HG02938 (cell line): ENCODE data around the gene F2RL1.
"Not testable (repeated sequence)": the region's sequence is repeated elsewhere in the genome, so short reads cannot be mapped to it uniquely, and the experiment has no call there.

Experiments used
- ATAC-seq: cut with Tn5 transposase; IDR thresholded peaks from one replicate; pipeline ENCODE4 v1.9.1; 2021; ENCODE audit warnings: mild to moderate bottlenecking, moderate library complexity; ENCODE audit not compliant: unreplicated experiment

The F2RL1 gene

DNA sequence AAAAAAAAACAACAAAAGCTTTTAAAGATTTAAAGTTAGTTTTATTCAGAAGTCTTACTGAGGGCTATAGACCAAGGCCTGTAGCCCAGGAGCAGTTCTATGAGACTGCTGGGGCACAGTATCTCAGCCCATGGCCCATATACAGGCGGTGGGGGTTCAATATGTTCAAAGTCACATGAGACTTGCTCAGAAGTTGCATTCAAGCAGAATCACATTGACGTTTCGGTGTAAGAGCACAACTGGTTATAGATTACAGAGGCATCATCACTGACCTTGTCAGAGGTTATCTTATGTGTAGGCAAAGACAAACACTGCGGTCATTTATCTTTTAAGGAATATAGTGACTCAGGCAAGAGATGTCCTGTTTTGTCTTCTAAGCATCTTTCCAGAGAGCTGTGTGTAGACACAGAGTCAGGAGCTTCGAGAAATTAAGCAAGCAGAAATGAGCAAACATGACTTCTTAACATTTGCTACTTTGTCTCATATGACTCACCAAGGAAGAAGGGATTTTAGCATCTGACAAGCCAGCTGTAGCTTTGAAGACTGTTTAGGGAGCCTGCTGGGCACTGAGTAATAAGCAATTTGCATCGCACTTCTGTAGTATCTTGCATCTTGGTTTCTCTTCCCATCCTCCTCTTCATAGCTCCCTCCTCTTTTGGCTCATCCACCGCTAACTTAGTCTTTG, 12.9 kb upstream of the F2RL1 start:
- ATAC-seq, result no peak

DNA sequence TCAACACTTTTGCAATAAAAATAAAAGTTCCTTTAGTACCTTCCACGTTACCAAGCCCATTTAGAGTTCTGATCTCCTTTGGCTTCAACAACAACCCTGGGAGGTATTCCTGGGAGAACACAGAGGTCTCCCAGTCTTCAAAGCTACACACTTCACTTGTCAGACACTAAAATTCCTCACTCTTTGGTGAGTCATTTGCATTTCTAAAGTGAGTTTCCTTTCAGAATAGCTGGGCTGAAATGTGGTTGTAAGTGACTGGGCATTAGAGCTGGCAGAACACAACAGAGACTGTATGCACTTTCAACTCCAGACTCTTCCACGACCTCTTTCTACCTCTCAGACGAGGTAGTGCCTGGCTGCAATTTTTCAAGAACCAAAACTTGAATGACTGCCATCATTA, 11.5 kb upstream of the F2RL1 start:
- no peak for ATAC-seq

DNA sequence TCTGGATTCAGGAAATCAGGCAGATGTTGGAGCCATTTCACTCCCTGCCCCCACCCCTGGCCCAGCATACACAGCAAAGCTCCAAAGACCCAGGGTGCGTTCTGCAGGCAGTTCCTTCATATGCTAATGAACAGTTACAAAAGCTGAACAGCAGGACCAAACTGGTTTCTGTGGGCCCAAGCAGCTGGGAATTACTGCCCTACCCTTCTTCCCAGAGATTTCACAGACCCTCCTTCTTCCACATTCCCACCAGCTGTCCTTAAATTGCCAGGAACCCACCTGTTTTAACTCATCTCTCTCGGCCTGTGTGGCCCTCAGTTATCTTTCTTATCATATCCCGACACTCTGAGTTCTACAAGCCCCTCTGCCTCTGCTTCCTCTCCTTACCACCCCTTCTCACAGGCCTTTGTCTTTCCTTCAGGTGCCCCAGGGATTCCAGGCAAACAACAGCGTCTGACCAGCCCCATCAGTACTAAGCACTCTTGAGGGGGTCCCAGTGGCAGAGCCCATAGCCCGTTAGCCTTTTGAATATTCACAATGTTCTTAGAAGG, 10.6 kb upstream of the F2RL1 start:
- no peak for ATAC-seq

DNA sequence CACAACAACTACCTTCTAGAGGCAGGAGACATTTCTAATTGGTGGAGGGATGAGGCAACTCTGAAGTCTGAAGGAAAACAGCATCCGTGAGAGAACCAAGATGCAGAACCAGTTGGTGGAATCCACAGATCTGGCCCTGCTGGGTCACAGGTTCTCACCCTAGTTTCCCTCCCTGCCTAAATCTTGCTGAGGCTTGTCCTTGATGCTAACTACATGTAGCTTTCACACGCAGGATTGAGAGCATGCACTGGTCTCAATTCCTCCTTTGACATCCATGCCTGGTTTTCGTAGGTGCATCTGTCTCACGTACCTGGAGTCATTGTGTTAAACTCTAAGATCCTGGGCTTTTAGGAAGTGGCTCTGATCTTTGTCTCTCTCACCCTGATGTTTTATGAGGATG, 9.7 kb upstream of the F2RL1 start:
- ATAC-seq, result no peak

DNA sequence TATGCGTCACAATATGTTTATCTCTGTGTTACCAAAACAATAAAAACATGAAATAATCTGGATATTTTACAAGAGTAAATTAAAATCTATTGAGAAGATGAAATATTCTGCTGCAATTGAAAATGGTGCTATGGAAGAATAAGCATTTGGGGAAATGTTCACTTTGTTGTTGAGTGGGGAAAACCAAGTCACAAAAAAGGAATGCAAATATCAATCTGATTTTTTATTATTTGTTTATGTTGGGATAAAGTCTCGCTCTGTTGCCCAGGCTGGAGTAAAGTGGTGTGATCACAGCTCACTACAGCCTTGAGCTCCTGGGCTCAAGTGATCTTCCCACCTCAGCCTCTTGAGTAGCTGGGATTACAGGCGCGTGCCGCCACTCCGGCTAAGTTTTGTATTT, 8.6 kb upstream of the F2RL1 start:
- no peak for ATAC-seq

DNA sequence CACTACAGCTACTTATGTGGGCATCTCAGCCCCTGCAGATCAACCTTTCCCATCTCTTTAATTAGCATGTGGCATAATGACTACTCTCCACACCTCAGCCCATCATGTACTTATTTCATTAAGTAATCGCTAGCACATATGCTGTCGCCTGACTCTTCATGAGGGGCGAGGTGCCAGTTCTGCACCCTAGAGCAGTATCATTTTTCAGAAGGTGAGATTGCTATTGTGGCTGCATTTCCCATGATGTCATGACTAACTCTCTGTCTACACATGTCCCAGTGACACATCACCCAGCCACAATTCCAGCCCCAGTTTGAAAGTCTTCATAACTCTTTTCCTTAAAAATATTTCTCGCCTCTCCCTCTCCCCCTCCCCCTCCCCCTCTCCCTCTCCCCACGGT, 7.6 kb upstream of the F2RL1 start:
- ATAC-seq, result no peak

DNA sequence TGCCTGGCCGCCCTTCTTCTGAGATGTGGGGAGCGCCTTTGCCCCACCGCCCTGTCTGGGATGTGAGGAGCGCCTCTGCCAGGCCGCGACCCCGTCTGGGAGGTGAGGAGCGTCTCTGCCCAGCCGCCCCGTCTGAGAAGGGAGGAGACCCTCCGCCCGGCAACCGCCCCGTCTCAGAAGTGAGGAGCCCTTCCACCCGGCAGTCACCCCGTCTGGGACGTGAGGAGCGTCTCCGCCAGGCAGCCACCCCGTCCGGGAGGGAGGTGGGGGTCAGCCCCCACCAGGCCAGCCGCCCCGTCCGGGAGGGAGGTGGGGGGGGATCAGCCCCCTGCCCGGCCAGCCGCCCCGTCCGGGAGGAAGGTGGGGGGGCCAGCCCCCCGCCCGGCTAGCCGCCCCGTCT, 6.6 kb upstream of the F2RL1 start:
- not testable (repeated sequence) for ATAC-seq

DNA sequence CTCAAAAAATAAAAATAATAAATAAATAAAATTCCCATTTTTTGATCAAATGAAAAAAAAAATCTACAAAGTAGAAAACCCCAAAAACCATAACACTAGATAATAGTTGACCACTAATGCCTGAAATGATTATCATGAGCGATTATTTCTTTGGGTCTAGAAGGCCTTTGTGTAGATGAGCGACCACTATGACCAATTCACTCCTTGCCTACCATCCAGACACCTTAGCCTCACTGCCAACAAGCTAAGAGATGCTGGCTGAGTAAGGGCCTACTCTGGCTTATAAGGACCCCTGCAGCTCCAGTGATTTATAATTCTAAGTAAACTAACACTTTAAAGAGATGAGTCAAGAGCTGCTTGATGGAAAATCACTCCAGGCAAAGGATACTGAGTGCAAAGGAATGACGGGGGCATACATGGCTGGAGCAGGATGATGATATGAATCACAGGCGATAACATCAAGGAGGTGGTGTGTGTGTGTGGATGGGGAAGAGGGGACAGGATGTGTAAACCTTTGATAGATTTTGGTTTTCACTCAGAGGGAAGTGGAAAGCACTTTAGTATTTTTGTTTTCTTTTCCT, 4.8 kb upstream of the F2RL1 start:
- no peak for ATAC-seq

DNA sequence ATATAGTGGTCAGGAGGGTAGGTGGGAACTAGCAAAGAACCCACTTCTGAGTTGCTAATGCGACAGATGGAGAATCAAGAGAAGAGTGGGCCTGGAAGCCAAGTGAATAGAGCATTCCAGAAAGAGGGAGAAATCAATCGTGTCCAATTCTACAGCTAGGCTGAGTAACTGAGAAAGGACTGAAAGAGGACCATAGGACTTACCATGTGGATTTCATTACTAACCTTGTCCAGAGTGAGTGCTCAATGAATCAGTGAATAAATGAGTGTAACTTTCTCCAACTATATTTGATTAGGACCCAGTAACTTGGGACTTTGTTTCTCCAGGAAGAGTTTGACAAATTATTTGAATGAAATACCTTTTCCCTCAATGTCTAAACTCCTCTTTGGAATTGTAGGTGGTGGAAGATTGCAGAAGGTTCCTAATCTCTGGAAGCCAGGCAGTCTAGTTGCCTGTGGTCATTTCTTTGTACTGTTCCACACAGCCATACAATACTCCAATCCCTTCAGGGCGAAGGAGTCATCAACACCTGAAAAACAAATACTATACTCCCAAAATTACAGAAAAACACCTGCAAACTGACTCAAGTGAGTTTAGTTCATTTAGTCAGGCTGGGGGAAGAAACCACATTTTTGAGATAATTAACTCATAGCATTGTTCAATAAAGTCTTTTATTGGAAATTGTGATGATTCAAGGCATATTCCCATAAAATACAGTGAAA, 2.6 kb upstream of the F2RL1 start:
- ATAC-seq, result no peak

DNA sequence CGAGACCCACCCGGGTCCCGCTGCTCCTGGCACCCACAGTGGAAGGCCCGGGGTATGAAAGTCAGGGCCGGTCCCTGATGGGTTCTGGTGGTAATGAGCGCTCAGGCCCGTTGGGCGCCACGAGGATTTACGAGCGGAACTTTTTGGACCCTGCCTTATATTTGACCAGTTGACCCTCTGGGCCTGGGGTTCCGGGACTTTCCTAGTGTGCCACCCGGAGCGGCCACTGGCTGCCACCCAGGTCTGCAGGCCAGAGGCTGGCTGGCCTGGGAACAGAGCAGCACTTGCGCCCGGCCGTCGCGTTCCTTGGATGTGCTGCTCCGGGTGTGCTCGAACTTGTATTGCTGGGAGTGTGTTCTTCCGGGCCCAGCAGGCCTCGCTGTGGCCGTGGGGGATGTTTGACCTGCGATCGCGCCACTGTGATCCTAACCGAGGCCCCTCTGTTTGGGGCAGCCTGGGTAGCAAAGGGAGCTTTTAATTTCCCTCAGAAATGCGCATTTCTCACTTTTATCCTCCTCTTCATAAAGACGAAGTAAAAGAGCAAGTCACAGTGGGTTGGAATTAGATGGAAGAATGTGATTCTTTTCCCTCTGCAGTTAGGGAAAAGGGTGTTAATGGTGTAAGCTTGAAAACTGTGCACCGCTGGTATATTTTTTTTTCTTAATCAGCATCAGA, 1.2 kb downstream of the F2RL1 start:
- no peak for ATAC-seq

DNA sequence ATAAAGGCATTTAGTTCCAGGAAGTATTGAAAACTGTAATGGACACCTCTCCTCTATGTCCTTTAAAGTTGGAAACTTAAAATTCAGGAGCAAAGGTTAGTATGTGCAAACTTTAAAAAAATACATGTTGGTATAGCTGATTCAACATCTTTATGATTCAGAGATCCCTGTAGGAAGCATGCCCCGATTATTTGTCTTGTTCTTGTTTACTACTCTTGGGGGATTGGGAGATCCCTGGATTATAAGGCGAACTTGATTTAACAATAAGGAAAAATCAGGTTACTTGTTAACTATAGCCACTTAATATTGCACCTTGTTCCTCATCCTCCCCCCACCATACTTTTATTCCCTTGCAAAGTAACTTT, 1.7 kb downstream of the F2RL1 start:
- no peak for ATAC-seq

DNA sequence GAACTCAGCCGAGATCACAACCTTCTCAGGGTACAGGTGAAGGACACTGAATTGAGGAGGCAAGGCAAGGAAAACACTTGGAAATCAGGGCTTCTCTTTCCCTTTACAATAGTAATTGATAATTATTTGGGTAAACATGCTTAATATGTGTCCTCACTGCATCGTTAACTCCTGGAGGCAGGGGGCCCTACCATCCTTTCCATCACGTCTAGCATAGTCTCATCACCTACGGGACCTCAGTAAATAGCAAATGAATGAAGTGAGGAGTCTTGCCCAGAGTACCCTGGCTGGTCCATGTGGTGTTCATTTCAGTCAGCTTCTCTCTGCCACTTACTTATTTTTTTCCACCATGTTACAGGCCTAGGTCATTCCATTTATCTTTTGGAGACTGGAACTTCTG, 2.3 kb downstream of the F2RL1 start:
- ATAC-seq, result no peak

DNA sequence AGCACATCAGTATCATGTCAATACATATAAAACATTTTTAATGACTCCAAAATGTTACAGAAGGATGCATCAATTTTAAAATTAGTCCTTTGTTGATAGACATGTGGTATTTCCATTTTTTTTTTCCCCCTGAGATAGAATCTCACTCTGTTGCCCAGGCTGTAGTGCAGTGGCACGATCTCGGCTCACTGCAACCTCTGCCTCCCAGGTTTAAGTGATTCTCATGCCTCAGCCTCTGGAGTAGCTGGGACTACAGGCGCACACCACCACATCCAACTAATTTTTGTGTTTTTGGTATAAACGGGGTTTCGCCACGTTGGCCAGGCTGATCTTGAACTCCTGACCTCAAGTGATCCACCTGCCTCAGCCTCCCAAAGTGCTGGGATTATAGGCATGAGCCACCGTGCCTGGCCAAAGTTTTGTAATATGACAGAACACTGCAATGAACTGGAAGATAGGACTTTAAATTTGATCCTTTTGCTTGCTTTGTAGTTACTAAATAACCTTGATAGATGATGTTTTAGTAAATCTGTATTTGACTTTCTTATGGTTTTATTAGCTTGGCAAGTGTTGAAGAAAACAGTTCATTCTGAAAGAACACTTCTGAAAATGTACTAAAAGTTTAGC, 3.4 kb downstream of the F2RL1 start:
- not testable (repeated sequence) for ATAC-seq

DNA sequence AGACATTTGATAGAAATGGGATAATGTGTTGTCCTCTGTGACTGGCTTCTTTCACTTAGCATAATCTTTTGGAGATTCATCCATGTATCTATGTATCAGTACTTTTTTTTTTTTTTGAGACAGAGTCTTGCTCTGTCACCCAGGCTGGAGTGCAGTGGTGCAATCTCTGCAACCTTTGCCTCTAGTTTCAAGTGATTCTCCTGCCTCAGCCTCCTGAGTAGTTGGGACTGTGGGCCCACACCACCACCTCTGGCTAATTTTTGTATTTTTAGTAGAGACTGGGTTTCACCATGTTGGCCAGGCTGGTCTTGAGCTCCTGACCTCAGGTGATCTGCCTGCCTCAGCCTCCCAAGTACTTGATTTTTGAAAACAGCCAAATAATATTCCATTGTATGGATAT, 7.6 kb downstream of the F2RL1 start:
- not testable (repeated sequence) for ATAC-seq

DNA sequence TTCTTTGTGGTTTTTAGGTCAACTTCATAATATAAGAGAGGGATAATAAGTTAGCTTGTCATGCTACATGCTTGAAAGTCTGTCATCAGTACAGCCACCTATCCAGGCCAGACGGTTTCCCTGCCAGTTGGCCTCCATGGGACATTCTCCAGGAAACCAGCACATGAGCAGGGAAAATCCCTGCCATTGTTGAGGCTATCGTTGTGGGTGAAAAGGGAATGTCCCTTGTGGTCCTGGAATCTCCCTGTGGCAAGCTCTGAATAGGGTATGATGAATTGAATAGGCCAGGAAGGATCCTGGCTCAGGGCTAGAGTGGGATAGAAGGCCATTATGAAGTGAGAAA, 12.3 kb downstream of the F2RL1 start:
- ATAC-seq, result no peak

DNA sequence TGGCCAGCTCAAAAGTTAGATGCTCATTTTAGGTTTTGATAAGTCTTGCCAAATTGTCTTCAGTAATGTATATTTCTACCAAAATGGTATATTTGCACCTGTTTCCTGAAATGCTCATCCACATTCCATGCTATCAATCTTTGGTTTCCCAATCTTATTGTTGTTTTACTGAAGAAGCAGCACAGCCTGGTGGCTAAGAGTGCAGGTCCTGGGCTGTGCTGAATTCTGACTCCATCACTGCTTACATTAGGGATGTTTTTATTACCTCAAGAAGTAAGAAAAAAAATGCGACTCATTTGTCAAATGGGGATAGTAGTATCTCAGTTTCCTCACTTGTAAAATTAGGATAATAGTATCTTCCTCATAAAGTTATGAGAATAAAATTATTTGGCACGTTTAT, 17.4 kb downstream of the F2RL1 start:
- no peak for ATAC-seq

DNA sequence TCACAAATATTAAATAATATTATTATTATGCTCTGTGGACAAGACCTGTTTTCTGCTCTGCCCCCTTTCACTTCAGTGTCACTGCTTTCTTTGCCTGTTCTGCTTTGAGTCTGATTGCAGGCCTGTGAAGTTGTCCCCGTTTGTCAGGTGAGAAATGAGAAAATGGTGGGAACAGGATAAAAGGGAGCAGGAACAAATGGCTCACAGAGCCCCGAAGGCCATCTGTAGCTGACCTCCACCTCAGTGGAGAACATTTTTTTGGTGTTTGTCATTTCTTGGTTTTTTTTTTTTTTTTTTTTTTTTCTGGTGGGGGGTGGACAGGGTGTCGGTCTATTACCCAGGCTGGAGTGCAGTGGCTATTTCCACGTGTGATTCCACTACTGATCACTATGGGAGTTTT, 17.8 kb downstream of the F2RL1 start:
- no peak for ATAC-seq

DNA sequence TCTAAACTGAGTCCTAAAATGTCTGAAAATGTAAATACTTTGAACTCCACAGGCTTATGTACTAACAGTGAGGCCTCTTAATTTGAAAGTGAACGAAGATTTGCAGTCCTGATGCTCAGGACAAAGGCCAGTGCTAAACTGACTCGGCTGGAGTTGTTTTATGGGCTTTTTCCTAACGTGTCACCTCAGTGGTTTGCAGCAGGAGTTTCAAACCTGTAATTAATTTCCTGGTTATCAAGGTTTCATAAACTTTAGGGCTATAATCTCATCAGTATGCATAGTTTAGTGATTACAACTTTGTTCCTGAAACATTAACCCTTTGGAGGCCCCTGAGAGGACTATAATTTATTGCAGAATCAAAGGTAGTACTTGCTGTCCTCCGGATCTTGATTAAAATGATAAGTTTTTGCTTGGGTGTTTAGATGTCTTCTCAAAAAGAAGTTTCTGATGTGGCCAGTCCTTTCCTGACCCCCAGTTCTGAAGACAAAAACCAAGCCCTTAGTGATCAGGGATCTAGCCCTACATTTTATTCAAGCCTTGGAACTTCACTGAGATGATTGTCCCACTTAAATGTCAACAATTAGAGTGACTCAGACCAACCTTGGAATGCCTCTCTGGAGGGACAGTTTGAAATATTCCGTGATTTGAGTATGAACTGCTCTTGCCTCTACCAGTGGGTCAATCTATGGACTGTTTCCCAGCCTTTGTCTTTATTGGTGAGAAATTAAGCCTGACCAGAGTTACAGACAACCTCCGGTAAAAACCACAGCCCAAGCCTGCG, 19.8 kb downstream of the F2RL1 start:
- ATAC-seq, result no peak

DNA sequence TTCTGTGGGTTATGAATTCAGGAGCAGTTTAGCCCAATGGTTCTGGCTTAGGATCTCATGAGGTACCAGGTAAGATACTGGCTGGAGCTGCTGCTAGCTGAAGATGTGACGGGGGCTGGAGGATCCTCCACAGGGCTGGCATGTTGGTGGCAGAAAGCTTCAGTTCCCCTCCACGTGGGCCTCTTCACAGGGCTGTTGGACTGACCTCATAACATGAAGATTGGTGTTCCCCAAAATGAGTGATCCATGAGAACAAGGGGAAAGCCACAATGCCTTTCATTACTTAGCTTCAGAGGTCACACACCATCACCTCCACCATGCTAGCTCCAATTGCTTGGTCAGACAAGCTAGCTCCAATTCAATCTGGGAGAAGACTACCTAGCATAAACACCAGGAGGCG, 22.5 kb downstream of the F2RL1 start:
- ATAC-seq, result no peak

DNA sequence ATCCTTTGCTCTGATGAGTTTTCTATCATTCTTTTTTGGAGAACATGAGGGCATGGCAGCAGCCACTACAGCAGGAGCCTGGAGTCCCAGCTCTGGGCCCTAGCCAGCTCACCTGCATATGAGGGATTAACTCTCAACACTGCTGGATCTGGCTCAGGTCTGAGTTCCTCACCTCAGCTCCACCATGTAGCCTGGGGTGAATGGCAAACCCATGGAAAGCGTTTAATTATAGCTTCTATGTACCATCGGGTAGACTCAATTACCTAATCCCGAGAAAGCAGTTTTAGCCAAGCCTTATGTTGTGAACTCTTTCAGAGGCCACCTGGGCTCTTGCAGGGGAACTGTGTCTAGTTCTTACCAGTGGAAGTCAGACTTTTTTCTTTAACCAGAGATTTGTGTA, 27.1 kb downstream of the F2RL1 start:
- ATAC-seq, result no peak
